Mammary epithelial cell (primary cell): ENCODE measurements around the gene BIRC6.

Experiments
- CTCF ChIP-seq, 2 donors: IDR thresholded peaks in 1 of 2; conservative IDR thresholded peaks in 1 of 2; 2 replicates each; pipeline ENCODE4 v1.5.1; 2011 to 2012; ENCODE audit warnings: inconsistent platforms in 2 of 2, low read length in 2 of 2, mild to moderate bottlenecking in 2 of 2, control low read depth in 1 of 2, low read depth in 1 of 2; ENCODE audit not compliant: insufficient read depth in 1 of 2; ENCODE audit errors: extremely low read depth in 1 of 2
- EZH2 ChIP-seq: IDR thresholded peaks from 2 replicates; pipeline ENCODE4 v1.6.1; 2012; ENCODE audit warnings: low read length, inconsistent platforms, borderline replicate concordance

GRCh38 chr2:32372519-32373182 lies 15.8 kb downstream of the BIRC6 start:
- no peak for TF ChIP-seq CTCF (conservative IDR thresholded peaks at IDR 0.05 in 1 of 2, IDR thresholded peaks at IDR 0.05 in 1 of 2; ENCODE audit: extremely low read depth in 1 of 2, insufficient read depth in 1 of 2, low read depth in 1 of 2, low read length in 2 of 2)
- no peak for TF ChIP-seq EZH2
